ENCODE results near the gene DDX17.

The DDX17 gene

DNA sequence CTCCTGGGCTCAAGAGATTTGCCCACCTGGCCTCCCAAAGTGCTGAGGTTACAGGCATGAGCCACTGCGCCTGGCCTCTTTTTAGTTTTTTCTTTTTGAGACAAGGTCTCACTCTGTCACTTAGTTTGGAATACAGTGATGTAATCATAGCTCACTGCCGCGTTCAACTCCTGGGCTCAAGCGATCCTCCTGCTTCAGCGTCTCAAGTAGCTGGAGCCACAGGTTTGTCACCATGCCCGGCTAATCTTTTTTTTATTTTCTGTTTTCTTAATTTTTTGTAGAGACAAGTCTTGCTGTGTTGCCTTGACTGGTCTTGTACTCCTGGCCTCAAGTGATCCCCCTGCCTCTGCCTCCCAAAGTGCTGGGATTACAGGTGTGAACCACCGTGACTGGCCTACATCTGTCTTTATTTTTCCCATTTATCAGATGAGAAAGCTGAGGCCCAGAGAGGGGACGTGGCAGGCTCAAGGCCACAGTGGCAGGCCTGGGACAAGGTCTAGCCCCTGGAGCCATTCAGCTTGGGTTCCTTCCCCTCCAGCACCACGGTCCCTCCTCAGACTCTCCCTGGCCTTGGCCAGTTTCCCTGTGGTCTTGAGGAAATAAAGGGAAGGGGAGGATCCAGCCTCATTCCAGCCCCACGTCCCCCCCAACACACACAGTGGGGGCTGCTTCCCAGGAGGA, 41.0 kb downstream of the DDX17 start:
- no peak for DNase-seq

DNA sequence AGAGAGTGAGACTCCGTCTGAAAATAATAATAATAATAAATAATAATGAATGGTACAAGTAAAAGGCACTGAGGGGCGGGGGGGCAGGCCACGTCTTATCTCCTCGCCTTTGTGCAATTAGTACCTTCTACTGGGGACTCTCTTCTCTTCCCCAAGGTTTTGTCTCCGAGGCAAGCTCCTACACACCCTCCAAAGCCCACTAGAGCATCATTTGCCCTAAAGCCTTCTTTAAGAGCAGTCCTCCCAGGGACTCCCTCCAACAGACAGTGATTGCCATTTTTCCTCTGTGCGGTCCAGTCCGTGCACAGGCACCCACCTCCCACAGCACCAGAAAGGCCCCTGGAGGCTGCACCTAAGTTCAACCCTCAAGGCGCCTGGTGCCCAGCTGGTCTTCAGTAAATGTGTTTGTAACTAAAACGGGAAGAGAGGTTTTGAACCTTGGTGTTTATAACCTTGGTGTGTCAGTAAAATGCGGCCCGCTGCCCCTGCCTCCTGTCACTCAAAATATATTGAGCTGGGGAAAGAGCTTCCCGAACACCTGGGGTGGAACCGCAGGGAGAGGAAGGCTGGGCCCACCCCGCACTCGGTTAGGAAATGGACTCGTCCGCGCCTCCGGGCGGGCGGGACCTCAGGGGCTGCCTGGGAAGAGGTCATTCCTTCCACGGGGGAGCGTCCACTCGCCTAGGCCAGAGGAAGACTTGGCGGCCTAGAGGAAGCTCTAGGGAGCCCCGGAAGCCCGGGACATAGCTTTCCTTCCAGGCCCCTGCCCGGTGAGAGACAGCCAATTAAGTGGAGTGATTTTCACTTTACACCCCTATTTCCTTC, 42.9 kb downstream of the DDX17 start:
- no peak for DNase-seq

DNA sequence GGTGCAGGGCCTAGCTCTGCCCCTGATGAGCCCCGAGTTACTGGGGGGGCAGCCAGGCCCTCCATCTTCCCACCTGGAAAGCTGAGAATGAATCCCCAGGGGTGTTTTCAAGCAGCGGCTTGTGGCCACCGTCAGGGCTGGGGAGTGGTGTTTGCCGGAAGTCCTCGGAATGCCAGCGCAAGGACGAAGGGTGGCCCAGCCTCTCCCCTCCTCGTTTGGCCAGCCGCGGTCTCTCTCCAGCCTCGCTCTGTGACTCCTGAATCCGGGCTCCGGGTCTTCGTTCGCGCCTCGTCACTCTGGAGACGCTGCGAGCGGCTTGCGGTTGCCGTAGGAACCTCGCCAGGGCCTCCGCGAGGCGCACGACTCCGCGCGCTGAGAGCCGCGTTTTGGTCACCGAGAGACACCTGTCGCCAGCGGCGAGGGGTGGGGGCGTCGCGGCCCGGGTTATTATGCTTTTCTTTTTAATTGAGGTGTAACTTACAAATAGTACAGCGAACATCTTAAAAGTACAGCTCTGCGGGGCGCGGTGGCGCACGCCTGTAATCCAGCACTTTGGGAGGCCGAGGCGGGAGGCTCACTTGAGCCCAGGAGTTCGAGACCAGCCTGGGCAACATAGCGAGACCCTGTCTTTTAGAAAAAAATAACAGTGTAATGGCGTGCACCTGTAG, 44.6 kb downstream of the DDX17 start:
- peak; percentile 78 for DNase-seq

DNA sequence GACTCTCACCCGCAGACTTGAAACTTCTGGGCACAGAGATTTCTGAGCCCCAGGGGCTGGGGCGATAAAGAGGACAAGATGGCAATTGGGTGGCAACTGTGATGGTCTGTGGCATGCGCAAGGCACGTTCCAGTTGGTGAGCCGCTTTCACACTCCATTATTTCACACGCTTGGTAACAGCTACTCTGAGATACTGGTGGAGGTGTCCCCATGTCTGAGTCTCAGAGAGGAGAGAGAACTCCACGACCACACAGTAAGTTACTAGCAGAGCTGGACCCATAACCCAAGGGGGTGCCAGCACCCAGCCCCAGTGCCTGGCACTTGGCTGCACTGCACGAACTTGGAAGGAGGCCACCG, 45.1 kb downstream of the DDX17 start:
- no peak for DNase-seq

DNA sequence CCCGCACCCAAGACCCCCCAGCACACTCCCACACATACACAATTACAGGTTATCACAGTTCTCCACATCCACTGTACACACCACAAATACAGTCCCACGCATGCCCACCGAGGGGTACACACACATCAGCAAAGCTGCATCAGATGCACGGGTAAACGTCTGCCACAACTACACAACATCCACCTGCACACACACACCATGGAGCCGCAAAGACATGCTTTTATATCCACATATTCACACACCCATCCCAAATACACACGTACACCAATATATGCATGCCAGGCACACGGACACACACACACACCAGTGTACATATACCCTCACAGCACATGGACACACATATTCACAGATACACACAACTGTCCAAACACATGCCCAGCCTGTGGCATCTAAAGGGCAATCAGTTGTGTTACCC, 45.7 kb downstream of the DDX17 start:
- DNase-seq, result no peak

DNA sequence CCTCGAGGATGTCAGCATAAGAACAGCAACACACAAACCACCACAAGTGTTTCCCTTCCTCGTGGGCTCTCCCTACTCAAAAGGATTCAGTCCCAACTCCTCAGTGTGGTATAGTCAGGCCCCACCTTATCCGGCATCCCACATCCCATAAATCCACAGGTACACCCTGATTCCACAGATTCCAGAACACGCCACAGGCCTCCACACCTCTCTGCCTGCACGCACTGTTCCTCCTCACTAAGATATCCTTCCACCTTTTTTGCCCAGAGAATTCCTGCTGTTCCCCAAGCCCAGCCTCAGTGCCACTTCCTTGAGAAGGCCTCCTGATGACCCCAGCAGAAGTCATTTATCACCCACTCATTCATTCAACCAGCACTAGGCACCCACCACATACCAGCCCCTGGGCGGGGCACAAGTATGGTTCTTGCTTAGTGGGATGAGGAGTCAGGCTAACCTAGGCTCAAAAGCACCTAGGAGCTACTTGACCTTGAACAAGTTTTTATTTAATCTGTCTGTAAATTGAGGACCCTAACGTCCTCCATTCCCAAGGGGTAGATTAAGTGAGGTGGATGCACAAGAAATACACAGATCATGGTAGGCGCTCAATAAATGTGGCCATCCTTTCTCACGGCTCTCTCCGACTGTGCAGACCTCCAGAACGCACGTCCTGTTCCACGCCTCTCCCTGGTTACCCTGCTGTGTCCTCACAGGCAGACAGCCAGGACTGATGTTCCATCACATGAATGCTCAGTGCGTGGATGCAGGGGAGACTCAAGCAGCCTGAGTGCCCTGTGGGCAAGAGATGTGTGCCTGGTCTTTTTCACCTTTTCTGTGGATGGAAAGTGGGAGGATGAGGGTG, 49.0 kb downstream of the DDX17 start:
- no peak for DNase-seq

DNA sequence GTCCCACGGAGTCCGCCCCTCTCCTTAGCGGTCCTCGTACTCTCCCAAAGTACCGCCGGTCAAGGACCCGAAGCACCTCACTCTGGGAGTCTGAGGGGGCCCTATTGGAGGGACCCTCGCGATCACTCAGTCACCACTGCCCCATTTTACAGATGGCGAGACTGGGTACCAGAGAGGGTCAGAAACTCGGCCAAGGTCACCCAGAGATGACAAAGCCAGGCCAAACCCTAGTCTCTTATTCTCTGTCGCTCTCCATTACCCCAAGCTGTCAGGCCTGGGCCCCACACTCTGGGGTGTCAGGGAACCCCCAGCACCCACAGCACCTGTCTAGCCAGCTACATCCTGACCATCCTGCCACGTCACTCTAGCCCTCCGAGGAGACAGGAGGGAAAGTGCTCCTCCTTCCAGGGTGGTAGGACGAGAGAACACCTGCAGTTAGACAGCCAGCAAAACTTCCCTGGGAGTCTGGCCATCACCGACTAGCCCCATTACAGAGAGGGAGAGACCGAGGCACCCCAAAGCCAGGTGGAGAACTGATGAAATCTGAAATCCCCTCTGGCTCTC, 49.8 kb downstream of the DDX17 start:
- DNase-seq, result no peak

DNA sequence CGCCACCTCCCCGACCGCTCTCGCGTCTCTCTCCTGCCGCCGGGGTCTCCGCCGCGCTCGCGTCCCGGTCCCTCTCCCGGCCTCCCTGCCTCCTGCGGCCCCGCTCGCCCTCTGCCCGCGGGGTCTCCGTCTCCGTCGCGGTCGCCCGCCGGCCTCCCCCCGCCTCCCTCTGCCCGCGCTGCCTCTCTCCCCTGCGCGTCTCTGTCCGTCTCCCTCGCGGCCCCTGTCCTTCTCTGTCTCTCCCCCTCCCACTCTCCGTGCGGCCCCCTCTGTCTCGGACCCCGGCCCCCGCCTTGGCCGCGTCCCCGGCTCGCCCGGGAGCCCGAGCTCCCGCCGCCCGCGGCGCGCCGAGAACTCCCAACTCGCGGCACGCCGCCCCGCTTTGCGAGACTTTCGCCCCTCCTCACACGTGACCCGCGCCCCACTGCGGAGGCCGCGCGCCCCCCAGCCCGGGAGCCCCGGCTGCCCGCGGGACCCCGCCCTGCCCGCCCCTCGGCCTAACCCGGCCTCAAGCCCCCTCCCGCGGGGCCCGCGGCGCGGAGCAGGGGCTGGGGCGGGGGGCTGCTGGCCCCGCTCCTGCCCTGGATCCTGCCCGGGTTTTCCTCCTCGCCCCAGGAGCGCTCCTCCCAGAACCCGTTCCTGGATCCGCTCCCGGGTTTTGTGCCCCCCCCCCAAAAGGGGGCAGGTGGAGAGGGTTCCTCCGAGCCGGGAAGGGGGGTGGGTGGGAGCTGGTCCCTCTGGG, 50.4 kb downstream of the DDX17 start:
- DNase-seq, result no peak

DNA sequence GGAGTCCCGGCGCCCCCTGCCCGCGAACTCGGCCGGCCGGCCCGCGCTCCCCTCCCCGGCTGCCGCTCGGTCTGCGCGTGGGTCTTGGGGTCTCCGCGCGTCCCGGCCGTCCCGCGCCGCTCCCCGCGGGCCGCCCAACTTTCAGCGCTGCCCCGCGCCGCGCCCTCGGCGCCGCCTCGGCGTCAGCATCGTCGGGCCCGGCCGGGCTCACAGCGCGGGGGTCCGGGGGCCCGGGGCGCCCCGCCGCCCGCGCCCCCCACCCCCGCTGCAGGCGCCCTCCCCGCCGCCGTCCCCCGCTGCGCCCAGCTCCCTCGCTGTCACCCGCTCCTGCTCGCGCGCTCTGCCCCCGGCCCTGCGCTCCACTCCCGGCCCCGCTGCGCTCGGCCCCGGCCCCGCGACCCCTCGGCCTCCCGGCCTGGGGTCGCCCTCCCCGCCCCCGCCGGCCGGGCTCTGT, 51.0 kb downstream of the DDX17 start, which contains the start of gene KCNJ4:
Gene KCNJ4 (minus strand): TSS at position 124 of the 454 bp plus-strand sequence. CDS start 27,067 bp downstream, outside the sequence.
- no peak for DNase-seq

DNA sequence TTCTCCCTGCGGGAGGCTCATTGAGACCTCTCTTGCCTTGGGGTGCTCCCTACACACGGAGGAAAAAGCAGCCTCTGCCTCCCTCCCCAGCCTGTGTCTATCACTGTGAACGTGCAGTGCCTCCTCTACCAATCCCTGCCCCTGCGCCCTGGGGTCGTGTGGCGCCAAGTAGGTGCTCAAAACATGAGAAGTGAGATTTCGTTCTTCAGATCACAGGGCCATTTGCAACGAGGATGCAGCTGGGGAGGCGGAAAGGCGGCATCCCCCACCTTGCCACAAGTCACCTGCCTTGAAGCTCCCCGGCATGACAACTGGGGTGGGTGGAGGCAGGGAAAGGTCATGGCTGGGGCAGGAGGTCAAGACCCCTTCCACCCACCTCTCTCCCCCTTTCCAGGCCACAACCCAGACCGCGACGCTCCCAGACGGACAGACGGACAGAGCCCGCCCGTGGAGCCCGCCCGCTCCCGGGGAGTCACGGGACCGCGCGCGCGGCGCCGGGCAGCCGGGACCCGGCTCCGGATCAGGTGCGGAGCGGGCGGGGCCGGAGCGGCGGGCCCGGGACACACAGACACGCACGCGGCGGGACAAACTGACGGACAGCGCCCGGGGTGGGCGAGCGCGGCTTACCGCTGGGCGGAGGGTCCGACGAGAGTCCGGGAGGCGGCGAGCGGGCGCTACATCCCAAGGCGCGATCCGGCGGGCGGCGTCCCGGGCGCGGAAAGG, 51.6 kb downstream of the DDX17 start:
- DNase-seq, result no peak

DNA sequence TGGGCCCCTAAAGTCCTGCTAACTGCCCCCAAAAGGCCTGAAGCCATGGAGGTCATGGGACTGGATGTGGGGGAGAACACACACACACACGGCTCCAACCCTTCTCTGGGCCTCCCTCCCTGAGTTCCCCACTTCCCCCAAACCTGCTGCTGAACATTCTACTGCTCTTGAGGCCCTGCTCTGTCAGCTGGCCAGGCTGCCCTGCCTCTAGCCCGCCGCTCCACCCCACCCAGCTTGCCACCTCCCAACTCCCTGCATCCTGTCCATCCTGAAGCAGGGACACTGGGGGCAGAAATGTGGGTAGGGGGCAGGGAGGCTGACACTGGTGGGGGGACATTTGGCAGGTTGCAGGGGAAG, 52.1 kb downstream of the DDX17 start:
- DNase-seq, result no peak

DNA sequence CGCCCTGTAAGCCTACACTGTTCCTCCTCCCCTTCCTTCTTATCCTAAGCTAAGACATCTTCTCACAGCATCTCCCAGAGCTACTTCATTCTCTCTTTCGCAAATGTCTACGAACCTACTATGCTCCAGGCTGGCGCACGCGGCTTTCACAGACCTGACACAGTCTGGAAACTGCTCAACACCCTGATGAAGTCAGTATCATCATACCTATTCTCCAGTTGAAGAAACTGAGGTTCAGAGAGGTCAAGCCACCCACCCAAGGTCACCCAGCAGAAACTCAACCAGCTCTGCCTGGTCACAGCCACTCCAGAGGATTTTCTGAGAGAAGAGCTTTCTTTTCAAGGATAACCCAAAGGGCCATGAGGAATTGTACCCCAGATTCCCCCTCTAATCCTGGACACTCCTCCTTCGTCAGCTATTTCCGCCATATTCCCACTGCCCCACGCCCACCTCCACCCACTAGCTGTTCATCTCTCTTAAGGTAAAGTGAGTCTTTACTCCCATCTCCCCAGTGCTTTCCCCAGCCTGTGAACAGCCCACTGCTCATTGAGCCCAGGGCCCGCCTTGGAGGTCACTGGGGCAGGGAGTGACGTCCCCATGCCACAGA, 52.9 kb downstream of the DDX17 start:
- DNase-seq, result no peak

DNA sequence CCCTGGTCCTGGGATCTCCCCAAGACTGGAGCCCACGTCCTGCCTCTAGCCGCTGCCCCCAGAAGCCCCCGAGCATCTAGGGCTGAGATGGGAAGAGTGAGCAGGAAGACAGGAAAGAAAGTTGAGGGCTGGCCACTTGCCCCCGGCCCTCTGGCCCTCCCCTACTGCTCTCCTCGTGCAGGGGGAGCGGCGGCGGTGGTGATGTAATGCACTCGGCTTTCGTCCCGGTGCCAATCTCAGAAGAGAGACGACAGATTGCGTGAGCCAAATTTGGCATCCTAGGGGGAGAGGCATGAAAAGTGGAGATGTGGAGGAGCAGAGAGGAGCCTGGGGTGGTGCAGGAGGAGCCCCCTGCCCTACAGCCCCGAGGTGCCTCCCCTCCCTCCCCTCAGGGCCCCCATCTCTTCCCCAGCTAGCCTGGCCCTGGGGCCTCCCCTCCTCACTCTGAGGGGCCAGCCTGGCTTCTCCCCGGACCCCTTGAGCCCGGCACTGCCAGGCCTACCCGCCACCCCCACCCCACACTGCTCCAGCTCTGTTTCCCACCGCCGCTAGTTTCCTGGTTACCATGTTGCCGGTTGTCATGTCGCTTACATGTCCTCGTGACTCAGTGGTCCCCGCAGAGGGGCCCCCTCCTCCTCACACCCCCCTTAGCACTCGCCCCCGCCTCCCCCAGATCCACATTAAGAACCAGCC, 53.6 kb downstream of the DDX17 start:
- DNase-seq, result no peak

DNA sequence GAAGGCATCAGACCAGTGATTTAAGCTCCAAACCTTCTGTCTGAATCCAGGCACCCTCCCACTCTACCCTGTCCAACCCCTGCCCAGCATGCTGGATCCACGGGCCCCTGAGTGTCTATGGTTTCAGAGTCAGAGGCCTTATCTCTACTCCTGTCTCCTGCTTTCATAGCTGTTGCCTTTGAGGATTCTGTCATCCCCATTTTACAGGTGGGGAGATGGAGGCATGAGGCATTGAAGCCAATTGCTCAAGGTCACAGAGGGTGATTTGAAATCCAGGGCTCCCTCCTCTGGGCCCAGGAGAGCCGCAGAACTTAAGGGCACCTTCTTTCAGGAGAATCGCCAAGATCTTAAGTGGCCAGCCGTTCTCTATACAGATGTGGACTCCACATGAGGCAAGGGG, 54.2 kb downstream of the DDX17 start:
- DNase-seq, result no peak

DNA sequence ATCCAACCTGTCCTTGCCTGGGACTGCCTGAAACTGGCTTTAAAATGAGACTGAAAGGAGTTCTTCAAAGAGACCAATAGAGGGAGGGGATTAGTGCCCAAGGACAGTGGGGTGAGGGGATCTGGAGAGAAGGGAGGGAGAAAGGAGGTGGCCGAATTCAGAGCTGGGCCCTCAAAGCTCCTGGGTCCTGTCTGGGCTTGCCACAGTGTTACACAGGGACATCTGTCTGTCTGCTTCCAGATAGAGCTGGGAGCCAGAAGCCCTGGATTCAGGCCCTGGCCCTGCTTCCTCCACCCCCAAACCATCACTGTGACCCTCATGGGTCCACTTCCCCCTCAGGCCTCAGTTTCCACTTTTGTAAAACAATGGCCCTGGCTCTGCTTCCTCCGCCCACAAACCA, 54.7 kb downstream of the DDX17 start:
- no peak for DNase-seq

DNA sequence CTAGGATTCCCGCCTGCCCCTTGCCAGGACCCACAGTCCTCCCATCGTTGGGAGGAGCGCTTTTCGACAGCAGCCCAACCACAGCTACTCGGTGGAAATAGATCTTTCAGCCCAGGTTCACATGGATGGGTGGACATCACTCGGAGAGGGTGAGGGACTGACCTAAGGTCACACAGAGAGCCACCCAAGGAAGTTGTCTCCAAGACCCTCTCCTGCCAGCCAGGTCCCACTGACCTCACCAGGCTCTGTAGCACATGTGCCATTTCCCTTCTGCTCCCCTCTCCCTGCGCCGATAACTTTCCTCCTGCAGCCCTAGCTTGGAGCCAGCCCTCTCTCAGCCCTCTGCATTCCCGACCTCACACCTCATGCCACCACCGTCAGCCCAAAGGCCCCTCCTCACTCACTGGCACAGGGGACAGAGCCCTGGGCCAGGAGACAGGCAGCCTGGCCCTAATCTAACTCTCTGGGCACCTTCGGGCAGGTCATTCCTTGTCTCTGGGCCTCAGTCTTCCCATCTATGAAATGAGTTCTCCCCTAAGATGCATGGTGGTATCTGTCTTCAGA, 55.8 kb downstream of the DDX17 start:
- no peak for DNase-seq

DNA sequence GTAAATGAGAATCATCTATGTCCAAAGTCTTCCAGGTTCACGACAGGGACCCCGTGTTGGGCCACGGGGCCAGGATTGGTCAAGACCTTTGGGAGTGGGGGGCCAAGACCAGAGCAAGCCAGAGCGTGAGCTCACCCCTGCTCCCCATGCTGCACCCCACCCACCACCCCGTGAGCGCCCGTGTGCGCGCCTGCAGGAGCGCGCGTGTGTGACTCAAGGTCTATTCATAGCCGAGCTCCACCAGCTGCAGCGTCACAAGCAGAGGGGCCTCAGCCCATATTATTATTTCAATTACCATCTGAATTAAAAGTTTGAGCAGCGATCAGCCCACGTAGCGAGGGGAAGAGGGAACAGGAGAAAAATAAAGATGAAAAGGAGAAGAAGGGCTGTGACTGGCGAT, 56.3 kb downstream of the DDX17 start:
- no peak for DNase-seq

DNA sequence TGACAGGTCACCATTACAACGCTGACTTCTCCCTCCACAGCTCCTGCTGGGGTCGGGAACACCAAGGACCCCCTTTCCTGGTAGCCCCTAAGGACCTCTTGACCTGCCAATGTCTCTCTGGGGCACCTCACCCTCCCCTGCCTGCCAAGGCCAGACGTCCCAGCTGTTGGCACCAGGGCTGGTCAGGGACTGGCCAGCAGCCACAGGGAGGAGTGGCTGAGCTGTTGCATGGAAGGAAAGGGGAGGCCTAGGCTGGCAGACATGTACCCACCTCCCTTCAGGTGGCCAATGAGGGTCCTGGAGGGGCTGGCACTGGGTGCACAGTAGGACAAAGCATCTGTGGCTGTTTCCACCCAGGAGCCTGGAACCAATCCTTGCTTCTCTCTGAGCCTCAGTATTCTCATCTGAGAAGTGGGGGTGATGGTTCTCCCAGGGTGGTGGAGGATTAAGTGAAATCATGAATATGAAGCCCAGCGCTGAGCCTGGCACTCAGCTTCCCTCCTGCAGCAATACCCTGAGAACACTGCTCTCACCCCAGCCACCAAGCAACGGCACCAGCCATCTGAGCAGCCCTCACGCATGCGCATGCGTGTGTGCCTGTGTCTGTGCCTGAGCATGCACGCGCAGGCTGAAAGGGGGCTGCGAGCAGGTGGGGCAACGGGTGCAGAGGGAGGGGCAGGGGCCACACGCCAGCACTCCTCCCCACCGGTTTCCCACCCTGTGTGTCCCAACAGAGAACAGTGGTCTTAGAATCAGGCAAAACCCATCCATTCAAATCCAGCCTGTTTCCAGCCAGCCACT, 57.0 kb downstream of the DDX17 start:
- no peak for DNase-seq
